Liver (tissue), 3 donors: Measurements from ENCODE around the gene DPYD.

Experiments
- CTCF ChIP-seq: fragments of 150-350 bp; IDR thresholded peaks from 2 replicates; pipeline ENCODE4 v1.5.1; 2017; ENCODE audit warnings: improper control_type of control experiment, low read depth, low read length; ENCODE audit not compliant: missing input control
- MAX ChIP-seq: IDR thresholded peaks from 2 replicates; pipeline ENCODE4 v1.6.1; 2016; ENCODE audit warnings: antibody characterized with exemption
- TAF1 ChIP-seq: conservative IDR thresholded peaks from 2 replicates; pipeline ENCODE4 v1.6.1; 2016; ENCODE audit warnings: antibody characterized with exemption, mild to moderate bottlenecking
- donor health status: healthy.
- donor health status: healthy.

- TF ChIP-seq MAX (no peak), CTCF (no peak), TAF1 (no peak)
Observed at GRCh38 chr1:97212671-97213070, 708.2 kb downstream of the DPYD start.
